ENCODE results near the gene OR8G5.
"Not testable (repeated sequence)": the region's sequence is repeated elsewhere in the genome, so short reads cannot be mapped to it uniquely, and the experiment has no call there.

The OR8G5 gene, protein sequence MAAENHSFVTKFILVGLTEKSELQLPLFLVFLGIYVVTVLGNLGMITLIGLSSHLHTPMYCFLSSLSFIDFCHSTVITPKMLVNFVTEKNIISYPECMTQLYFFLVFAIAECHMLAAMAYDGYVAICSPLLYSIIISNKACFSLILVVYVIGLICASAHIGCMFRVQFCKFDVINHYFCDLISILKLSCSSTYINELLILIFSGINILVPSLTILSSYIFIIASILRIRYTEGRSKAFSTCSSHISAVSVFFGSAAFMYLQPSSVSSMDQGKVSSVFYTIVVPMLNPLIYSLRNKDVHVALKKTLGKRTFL

DNA sequence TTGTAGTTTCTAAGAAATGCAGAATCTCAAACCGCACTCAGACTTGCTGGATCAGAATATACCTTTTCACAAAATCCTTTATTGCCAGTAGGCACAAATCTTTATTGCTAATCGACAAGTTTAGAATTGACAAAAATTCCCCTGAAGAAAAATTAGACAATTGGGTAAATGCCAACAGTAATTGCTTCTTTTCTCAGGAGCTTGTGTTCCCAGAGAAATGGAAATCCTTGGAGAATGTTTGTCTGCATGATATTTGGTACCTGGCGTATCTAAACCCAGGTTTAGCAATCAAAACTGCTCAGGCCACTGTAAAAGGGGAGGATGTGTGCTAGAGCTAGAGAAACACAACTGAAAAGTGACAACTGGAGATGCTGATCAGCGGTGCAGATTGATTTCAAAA lies at the start of gene OR8G5:
Gene OR8G5, plus strand, starts transcription at position 301 of the 400 bp plus-strand sequence. CDS start 8,556 bp downstream, outside the sequence.
- no peak for DNase-seq (ENCODE audit: low spot score)

DNA sequence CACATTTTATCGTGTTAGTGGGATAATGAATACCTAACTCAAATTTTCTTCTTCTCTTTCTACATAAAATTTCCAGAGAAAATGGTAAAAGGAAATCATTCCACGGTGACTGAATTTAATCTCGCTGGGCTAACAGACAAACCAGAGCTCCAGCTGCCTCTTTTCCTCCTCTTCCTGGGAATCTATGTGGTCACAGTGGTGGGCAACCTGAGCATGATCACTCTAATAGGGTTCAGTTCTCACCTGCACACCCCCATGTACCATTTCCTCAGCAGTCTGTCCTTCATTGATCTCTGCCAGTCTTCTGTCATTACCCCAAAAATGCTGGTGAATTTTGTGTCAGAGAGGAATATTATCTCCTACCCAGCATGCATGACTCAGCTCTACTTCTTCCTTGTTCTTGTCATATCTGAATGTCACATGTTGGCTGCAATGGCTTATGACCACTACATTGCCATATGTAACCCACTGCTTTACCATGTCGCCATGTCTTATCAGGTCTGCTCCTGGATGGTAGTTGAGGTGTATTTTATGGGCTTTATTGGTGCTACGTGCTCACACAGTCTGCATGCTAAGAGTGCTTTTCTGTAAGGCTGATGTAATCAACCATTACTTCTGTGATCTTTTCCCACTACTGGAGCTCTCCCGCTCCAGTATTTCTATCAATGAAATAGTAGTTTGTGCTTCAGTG lies 48.9 kb upstream of the OR8G5 start:
- no peak for DNase-seq (ENCODE audit: low spot score)

DNA sequence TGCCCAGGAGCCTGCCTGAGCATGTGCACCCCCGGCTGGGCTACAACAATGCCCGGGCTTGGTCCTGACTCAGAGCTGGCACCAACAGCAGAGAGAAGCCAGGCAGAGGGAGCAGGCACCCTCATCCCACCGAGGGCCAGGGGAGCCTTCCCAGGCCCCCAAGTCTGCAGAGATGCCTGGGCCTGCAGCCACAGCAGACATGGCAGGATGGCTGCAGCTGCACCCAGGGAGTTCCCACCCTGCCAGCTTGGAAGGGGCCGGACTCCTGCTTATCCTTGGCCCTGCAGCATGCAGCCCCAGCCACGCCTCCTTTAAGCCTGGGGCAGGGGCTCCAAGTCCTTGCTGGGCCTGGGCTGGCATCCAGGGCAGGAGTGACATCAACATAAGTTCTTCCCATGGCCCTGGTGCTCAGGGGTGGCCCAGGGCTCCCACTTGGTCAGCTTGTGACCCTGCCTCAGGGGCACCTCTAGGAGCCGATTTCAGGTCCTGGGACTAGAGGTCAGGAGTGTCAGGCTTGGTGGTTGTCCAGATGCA lies 46.3 kb upstream of the OR8G5 start:
- no peak for DNase-seq (ENCODE audit: low spot score)

DNA sequence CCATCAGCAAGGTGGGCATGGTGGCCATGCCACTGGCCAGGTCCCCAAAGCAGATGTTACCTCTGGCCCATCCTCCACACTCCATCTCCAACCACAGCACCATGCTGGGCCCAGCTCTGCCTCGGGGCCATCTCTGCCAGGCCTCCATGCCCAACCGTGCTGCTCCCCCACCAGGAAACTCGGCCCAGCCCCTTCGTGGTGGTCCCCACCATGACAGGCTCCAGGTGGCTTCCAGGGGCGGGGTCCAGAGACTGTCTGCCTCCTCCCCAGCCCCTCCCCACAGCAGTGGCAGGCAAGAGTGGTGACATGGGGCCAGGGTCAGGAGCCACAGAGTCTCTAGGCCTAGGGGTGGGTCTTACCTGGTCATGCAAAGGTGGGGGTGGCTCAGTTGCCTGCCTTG lies 45.8 kb upstream of the OR8G5 start:
- no peak for DNase-seq (ENCODE audit: low spot score)

DNA sequence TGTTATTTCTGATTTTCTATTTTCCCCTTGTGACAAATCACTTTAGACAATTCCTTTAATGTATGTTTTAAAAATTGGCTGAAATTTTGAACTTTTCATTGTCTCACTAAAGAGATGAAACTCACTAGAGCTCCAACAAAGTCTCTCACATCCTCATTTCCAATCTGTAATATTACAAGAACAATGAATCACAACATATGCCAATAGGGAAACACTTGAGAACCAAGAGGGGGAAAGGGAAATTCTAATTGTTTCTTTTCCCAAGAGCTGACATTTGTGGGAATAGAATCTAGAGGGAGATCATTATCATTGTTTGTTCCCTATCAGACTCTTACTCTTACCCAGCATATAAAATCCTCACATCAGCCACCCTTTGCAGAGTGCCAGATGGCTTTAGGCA lies 44.9 kb upstream of the OR8G5 start:
- DNase-seq (ENCODE audit: low spot score): no peak

DNA sequence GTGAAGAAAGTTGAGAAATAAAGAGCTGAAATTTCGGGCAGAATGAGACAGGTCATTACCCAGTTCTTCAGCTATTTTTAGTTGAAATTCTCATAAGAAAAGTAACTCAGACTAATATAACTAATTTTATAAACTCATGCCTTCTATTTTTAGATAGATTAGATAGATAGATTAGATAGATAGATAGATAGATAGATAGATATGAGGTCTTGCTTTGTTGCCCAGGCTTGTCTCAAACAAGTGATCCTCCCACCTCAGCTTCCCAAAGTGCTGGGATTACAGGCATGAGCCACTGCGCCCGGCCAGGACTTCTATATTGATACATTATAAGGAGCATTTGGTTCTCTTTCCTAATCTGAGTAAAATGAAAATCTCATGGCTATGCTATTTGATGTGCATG lies 42.1 kb upstream of the OR8G5 start:
- no peak for DNase-seq (ENCODE audit: low spot score)

DNA sequence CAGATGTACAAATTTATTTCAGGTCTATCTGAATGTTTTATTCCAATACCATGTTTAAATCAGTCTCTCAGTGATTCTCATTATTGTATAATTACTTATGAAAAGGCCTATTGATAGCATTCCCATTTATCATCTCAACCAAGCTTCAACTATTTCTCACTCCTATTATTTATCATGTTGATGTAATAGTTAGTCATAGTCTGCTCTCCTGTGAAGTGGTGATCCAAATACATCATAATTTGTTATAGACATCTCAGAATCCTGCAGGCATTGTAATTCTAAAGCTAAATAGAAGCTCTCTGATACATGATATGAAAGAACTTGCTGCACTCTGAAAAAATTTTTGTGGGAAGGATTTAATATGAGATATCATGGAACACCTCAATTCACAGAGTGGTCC lies 37.0 kb upstream of the OR8G5 start:
- DNase-seq (ENCODE audit: low spot score): no peak

DNA sequence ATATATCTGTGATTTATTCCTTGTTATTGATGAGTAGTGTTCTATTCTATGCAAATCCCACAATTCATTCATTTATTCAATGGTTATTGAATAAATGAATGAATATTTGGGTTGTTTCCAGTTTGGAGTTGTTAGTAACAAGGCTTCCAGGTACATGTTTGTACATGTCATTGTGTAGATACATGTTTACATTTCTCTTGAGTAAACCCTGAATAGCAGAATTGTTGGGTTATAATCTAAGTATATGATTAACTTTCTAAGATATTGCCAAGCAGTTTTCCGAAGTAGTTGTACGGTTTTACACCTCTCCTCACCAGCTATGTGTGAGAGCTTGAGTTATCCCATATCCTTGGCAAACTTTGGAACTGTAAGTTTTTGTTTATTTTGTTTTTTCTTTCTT lies 33.8 kb upstream of the OR8G5 start:
- DNase-seq (ENCODE audit: low spot score): no peak

DNA sequence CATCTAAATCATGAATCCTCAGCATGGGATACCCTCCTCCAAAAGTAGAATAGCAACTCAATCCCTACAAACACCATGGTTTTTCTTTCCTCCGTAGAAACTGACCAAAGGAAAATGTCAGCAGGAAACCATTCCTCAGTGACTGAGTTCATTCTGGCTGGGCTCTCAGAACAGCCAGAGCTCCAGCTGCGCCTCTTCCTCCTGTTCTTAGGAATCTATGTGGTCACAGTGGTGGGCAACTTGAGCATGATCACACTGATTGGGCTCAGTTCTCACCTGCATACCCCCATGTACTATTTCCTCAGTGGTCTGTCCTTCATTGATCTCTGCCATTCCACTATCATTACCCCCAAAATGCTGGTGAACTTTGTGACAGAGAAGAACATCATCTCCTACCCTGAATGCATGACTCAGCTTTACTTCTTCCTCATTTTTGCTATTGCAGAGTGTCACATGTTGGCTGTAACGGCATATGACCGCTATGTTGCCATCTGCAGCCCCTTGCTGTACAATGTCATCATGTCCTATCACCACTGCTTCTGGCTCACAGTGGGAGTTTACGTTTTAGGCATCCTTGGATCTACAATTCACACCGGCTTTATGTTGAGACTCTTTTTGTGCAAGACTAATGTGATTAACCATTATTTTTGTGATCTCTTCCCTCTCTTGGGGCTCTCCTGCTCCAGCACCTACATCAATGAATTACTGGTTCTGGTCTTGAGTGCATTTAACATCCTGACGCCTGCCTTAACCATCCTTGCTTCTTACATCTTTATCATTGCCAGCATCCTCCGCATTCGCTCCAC lies 31.4 kb upstream of the OR8G5 start:
- not testable (repeated sequence) for DNase-seq (ENCODE audit: low spot score)

DNA sequence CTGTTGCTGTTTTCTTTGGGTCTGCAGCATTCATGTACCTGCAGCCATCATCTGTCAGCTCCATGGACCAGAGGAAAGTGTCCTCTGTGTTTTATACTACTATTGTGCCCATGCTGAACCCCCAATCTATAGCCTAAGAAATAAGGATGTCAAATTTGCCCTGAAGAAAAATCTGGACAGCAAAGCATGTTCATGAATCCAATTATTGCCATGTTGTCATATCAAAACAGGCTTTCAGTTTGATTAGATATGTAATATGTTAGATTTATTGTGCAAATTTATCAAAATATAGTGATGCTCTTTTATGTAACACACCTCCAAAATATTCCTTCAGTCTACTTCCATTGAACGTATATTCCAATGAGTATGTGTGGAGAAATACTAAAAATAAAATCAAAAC lies 30.7 kb upstream of the OR8G5 start:
- DNase-seq (ENCODE audit: low spot score): no peak

DNA sequence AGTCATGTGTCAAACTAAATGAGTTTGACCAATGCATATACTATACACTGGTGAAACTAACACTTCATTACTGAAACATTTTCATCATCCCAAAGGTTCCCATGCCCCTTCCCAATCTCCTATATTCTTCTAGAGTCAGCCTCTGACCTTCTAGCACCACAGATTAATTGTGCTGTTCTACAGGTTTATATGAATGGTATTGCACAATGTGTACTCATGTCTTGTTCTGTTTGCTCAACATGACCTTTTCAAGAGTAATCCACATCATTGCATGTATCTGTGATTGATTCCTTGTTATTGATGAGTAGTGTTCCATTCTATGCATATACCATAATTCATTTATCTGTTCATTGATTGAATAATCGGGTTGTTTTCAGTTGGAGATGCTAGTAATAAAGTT lies 22.8 kb upstream of the OR8G5 start:
- no peak for DNase-seq (ENCODE audit: low spot score)

DNA sequence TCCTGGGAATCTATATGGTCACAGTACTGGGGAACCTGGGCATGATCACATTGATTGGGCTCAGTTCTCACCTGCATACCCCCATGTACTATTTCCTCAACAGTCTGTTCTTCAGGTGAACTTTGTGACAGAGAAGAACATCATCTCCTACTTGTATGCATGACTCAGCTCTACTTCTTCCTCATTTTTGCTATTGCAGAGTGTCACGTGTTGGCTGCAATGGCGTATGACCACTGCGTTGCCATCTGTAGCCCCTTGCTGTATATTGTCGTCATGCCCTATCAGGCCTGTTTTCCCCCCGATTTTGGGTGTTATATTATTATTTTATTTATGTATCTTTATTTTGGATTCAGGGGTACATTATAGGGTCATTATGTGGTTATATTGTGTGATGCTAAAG lies 17.7 kb upstream of the OR8G5 start:
- no peak for DNase-seq (ENCODE audit: low spot score)

DNA sequence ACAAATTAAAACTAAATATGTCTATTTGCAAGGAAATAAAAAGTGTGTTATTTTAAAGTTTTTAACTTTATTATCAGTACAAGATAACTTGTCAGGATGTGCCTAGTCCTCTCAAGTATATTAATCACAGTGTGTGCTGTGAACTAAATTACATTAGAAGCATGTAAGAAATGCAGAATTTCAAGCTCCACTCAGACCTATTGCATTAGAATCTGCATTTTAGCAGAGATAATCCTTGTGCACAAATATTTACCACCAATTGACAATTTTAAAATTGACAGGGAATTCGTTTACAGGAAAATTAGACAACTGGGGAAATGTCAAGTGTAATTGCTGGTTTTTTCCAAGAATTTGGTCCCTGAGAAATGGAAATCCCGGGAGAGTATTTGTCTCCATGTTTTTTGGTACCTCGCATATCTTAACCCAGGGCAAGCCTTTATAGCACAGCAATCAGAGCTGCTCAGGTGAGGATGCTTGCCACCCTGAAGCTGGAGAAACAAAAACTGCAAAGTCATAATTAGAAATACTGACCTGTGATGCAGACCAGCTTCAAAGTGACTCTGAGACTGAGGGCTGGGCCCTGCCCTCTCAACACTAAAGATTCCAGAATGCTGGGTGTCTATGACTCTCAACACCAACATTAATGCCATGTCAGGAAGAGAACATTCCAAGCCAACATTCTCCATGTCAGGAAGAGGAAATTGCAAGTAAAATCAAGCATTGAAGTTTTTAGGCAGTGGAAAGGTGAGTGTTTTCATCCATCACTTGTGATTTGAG lies 15.4 kb upstream of the OR8G5 start, which contains the start of gene OR8G1:
Gene OR8G1, plus strand, starts transcription at position 475 of the 777 bp plus-strand sequence. CDS start 8,581 bp downstream, outside the sequence.
- DNase-seq (ENCODE audit: low spot score): no peak

DNA sequence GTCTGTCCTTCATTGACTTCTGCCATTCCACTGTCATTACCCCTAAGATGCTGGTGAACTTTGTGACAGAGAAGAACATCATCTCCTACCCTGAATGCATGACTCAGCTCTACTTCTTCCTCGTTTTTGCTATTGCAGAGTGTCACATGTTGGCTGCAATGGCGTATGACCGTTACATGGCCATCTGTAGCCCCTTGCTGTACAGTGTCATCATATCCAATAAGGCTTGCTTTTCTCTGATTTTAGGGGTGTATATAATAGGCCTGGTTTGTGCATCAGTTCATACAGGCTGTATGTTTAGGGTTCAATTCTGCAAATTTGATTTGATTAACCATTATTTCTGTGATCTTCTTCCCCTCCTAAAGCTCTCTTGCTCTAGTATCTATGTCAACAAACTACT lies 6.3 kb upstream of the OR8G5 start:
- DNase-seq (ENCODE audit: low spot score): not testable (repeated sequence)

DNA sequence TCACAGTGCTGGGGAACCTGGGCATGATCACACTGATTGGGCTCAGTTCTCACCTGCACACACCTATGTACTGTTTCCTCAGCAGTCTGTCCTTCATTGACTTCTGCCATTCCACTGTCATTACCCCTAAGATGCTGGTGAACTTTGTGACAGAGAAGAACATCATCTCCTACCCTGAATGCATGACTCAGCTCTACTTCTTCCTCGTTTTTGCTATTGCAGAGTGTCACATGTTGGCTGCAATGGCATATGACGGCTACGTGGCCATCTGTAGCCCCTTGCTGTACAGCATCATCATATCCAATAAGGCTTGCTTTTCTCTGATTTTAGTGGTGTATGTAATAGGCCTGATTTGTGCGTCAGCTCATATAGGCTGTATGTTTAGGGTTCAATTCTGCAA lies 8.9 kb downstream of the OR8G5 start:
- not testable (repeated sequence) for DNase-seq (ENCODE audit: low spot score)

DNA sequence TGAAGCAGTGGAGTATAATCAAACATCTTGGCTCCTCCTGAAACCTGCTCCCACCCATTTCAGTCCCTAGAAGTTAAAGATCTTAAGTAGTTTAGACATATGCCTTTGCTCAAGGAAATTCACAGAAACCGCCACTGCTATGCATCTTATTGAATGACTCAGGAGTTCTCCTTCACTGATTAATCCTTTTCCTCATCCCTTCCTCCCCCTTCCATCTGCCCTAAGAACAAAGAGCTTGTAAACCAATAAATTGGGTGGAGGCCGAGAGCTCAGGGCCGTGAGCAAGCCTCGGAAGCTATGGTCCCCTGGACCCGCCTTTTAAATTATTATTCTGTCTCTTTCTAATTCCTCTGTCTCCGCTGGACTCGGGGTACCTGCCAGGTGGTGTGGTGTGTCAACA lies 14.7 kb downstream of the OR8G5 start:
- not testable (repeated sequence) for DNase-seq (ENCODE audit: low spot score)

DNA sequence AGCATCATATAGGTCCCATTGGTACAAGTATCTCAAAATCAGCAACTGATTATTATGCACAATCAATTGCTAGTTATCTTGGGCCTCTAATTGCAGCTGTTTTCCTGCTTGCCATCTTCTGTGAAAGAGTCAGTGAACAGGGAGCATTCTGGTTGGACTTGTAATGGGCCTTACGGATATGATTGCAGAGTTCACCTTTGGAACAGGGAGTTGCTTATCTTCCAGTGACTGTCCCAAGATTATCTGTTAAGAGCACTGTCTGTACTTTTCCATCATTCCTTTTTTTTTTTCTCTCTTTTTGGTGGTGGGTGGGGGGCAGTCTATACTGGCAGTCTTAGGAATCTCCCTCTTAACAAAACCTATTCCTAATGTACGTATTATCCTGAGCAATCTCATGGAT lies 17.8 kb downstream of the OR8G5 start:
- no peak for DNase-seq (ENCODE audit: low spot score)

DNA sequence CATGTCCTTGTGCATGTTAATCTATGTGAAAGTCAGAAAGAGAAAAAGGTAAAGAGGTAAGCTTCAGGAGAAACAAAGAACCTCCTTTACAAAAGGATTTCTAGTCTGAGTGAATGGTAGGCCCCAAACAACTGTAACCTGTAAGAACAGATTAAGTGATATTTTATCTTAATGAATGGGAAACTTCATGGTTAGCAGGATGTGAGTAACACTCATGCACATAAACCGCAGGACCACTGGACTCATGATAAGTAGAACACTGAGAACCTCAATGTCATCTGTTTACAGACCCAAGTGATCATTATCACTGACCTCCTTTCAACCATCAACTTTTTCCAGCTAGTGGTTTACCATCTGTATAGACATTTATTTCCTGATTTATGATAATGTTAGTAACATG lies 19.9 kb downstream of the OR8G5 start:
- no peak for DNase-seq (ENCODE audit: low spot score)

DNA sequence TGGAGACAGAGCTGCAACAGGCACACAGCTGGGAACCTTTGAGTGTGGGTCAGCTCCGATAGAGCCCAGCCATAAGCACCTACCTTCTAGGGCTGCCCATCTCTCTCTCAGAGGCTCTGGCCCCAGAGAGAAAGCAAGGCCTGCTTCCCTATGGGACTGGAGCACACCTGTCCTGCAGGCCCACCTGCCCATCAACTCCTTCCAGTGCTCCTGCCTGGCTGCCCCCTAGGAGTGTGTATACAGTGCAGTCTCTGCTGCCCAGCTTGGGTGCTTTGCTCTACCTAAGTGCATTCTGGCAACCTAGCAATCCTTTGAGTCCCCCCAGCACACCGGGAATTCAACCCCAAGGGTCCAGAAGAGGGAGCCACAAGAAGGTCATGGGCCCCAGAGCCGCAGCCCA lies 21.0 kb downstream of the OR8G5 start:
- no peak for DNase-seq (ENCODE audit: low spot score)

DNA sequence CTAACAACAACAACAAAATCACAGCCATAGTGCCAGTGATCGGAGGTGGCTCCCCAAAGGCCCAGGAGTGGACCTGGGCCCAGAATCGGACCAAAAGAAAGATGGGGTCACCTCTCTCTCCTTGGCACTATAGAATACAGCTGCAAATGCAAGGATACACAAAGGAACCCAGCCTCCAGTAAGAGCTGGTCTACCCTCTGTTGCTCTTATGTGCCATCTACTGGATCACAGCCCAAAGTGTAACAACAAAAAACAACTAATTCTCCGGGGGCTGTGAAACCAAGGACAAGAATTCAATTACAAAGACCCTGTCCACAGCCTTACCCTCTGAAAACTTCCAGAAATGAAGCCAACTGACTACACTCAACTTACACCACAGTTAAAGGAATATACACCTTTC lies 21.6 kb downstream of the OR8G5 start:
- no peak for DNase-seq (ENCODE audit: low spot score)

DNA sequence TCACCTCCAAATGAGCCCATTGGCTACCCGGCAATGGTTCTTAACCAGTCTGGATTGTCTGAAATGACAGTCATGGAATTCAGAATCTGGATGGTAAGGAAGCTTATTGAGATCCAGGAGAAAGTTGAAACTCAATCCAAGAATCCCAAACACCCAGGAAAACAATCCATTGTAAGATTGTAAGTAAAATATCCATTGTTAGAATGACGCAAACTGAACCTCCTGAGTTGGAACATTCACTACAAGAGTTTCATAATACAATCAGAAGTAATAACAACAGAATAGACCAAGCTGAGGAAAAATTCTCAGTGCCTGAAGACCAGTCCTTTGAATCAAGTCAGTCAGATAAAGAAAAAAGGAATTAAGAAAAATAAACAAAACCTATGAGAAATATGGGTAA lies 22.1 kb downstream of the OR8G5 start:
- DNase-seq (ENCODE audit: low spot score): no peak

Measured in GM03348 (cell line).